Left forelimb (tissue), 1 donor: Measurements from ENCODE around the gene PFN4.
"Not testable (repeated sequence)": the region's sequence is repeated elsewhere in the genome, so short reads cannot be mapped to it uniquely, and the experiment has no call there.

Experiments
- DNase-seq: peaks from one replicate; pipeline ENCODE4 v3.0.0-alpha.2; 2018; ENCODE audit warnings: low spot score

PFN4 gene, protein sequence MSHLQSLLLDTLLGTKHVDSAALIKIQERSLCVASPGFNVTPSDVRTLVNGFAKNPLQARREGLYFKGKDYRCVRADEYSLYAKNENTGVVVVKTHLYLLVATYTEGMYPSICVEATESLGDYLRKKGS

DNA sequence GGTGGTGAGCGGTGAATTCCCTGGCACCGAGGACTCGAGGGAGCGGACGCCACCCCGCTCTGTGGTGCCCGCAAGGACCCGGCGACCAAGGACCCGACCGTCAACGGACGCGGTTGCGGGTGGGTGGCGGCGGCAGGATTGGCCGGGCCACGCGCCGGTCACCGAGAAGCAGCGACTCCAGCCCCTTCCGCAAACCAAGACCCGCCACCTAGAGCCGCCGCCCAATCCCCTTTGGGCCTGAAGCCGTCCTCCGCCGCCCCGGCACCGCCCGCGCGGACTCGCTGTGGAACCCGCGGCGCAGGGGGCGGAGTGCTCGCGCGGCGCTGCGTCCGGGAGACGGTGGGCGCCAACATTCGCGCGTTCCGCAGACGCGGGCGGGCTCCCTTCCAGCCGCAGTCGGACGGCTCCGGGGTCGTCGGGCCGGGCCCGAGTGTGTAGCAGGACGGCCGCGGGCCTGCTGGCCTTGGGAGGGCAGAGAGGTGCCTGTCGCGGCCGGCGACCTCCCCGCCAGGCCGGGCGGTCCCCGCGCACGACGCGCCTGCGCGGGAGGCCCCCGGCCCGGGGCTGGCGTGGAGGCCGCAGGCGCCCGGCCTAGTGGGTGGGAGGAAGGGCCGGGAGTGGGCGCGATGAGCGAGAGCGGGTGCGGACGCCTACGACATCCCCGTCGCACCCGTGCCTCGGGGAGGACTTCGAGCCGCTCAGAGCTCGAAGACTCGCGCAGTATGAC is at the start of gene PFN4, which contains the start of gene FAM228B:
Gene PFN4 (minus strand): TSS at position 140 of the 727 bp plus-strand sequence. CDS start 799 bp downstream, outside the sequence.
Gene FAM228B (plus strand): TSS at position 275 of the 727 bp plus-strand sequence. CDS start 893 bp downstream, outside the sequence.
- DNase-seq: peak; percentile 89

DNA sequence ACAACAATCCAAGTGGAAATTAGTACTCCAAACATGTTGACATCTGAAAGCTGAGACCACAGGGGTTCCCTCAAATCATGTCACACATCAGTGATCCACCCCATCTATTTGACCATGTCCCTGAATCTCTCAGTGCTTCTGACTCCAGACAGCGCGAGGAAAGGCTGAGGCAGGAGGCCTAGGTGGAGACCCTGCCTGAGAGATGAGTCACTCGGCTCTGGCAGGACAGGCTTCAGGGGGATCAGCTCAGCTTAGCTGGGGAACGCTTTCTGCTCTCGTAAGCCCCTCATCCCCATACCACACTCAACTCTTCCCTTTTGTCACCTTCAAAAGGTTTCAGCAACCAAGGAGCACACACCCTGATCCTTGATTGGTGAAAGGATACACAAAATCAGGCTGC is 45.9 kb upstream of the PFN4 start:
- DNase-seq: no peak

DNA sequence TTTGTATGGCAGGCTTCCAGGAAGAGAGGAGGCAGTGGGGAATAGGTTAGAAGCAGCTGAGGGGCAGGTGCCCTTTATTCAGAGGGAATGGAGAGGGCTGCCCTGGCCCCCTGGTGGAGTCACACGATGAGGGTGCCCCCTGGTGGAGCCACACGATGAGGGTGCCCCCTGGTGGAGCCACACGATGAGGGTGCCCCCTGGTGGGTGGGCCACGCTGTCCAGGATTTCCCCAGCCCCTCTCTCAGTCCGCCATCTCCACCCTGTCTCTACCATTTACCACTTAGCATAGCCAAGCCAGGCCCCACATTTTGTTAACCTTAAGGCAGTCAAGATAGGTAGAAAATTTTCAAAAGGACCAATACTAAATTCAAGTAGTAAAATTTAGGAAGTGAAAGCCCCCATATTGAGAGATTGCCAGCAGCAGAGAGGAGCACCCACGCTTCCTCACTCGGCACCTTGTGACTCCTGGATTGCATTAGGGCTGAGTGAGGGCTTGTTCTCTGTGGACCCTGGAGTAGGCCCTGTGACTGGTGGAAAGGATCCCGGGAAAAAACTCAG is 41.4 kb upstream of the PFN4 start:
- no peak for DNase-seq

DNA sequence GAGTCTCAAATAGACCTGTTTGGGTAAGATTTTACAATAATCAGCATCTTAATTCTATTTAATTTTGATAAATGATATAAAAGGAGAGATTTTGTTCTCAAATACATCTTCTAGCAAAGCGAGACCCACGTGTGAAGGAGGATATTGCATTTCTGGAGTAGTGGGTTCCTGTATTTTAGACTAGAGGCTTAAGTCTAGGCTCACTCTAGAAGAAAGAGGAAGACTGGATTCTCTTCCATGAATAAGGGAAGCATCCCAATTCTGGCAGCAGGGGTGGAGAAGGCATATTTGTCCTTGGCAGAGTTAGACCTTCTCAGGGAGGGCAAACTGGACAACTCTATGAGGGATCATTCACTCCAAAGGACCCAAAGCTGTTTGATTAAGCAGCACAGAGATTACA is 40.5 kb upstream of the PFN4 start:
- no peak for DNase-seq

DNA sequence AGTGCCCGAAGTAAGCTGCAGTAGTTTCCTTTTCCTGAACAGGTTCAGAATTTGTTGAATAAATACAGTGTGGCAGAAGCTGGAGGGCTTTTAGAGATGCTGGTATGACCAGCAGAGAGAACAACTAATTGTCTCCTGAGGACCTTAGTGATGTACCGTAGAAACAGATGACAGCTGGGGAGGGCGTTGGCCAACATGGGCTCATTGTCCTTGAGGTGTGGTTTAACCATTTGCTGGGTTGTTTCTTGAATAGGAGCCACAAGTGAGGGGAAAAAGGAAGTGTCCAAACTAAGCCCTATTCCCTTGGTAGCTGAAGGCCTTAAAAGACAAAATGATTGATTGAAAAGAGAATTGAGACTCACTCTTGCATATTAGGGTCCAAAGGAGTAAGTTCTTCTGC is 40.1 kb upstream of the PFN4 start:
- no peak for DNase-seq

DNA sequence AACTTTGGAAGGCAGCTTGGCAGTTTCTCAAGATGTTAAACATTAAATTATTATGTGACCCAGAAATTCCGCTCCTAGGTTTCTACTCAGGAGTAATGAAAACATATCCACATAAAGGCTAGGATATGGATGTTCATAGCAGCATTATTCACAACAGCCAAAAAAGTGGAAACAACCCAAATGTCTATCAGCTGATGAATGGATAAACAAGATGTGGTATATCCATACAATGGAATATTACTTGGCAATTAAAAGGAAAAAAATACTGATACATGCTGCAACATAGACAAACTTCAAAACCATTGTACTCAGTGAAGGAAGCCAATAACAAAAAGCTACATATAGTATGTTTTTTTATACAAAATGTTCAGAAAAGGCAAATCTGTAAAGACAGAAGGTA is 39.4 kb upstream of the PFN4 start:
- no peak for DNase-seq

DNA sequence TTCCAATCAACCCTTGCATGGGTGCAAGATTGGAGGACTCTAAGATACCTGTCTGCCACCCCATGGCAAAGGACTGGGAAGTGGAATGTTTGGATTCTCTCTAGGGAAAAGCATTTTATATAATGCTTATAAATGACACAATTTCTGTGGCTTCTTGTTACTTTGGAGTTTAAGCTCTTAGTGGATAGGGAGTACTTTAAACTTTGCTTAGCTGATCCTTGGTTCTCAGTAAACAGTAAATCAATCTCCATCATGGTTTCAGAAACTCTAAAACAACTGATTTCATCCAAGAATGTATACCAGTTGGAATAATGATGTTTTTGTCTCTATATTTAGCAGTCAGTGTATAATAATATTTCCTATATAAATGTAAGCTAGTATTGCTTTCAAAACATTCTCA is 37.6 kb upstream of the PFN4 start:
- DNase-seq: no peak

DNA sequence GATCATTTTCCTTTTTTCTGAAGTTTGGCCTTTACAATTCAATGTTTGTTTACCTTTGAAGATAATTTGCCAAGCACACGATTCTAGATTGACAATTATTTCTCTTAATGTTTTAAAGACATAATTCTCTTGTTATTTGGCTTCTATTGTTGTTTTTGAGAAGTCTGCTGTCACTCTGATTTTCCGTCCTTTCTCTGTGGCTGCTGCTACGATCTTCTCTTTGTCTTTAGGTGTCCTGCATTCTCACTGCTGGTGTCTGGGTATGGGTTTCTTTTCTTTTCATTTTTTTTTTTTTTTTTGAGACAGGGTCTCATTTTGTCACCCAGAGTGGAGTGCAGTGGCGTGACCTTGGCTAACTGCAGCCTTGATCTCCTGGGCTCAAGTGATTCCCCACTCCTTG is 36.6 kb upstream of the PFN4 start:
- DNase-seq: no peak

DNA sequence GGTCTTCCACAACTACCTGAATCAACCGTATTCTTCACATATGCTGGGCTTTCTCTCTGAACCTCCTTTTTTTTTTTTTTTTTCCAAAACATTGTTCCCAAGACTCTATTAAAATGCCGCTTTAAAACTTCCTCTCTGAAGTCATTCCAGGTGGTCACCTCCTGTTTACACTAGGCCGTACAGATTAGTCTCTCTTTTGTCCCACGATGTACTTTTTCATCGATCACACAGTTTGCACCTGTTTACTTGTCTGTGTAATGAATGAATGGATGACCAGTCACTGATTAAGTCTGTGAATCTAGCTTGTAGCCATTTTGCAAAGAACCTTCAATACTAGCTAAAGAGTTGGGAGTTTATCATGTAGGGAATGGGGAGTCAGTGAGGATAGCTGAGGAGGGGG is 35.0 kb upstream of the PFN4 start:
- DNase-seq: no peak

DNA sequence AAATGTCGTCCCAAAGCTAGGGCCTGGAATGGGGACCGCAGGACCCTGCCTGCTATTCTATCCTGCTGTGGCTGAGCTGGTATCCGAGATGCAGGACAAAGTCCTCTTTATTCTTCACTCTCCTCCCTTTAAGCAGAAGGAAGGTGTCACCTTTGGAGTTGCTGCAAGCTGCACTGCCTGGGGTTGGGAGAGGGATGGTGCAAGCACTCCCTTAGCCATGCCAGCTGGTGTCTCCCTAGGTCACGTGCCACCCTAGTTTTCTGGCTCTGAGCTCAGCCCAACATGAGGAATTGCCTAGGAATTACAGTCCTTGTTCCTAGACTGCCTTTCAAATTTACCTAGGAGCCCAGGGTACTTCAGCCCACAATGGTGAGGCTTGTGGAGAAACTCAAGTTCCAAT is 30.3 kb upstream of the PFN4 start:
- DNase-seq: no peak

DNA sequence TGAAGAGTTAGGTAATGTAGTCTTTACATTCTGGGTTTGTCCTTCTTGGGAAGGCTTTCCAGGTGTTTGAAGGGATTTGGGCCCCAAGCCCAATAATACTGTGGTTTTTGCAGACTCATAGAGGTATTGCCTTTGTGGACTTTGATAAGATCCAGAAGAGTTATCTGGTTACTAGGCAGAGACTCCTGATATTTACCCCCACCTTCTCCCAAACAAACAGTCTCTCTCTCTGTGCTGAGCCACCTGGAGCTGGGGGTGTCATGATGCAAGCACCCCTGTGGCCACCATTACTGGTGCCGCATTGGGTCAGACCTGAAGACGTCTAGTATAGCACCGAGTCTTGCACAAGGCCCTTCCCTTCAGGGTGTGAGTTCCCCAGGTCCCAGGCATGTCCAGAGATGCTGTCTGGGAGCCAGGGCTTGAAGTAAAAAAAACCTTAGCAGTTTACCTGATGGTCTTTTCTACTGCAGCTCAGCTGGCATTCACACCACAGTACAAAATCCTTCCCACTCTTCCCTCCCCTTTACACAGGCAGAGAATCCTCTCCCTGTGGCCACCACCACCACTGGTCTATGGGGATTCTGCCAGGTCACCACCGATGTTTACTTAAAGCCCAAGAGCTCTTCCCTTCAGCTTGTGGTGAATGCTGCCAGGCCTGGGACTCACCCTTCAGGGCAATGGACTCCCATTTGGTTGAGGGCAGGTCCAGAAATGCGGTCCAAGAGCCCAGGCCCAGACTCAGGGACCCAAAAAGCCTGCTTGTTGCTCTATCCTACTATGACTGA is 29.5 kb upstream of the PFN4 start:
- no peak for DNase-seq

DNA sequence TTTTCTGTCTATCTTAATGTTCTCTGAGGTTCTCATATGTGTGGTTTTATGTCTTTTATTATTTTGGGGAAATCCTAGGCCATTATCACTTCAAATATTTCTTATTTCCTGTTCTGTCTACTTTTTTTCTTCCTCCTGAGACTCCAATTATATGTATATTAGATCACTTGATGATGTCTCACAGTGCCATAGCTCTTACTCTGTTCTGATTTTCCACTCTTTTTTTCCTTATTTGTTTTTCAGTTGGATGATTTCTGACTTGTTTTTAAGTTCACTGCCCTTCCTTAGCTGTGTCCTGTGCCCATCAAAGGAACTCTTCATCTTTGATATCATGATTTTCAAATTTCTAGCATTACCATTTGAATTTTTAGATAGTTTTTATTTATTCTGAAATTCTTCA is 24.2 kb upstream of the PFN4 start:
- no peak for DNase-seq

DNA sequence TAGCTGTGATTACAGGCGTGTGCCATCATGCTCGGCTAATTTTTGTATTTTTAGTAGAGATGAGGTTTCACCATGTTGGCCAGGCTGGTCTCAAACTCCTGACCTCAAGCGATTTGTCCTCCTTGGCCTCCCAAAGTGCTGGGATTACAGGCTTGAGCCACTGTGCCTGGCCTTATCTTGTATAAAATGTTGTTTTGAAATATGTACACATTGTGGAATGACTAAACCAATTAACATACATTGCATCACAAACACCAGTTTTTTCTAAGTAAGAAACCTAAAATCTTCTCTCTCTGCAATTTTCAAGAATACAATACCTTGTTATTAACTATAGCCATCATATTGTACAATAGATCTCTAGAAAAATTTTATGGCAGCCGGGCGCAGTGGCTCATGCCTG is 17.2 kb upstream of the PFN4 start:
- not testable (repeated sequence) for DNase-seq

DNA sequence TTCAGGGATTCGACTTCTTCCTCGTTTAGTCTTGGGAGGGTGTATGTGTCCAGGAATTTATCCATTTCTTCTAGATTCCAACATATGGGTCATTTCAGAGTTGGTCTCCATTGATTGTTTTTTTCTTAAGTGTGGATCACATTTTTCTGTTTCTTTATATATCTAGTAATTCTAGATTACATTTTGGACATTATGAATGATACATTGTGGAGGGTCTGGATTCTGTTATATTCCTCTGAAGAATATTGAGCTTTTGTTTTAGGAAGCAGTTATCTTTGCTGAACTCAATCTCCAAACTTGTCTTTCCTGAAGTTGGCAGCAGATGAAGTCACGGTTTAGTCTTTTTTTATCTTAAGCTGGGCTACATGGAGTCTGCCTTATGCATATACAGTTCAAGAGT is 9.4 kb upstream of the PFN4 start:
- no peak for DNase-seq

DNA sequence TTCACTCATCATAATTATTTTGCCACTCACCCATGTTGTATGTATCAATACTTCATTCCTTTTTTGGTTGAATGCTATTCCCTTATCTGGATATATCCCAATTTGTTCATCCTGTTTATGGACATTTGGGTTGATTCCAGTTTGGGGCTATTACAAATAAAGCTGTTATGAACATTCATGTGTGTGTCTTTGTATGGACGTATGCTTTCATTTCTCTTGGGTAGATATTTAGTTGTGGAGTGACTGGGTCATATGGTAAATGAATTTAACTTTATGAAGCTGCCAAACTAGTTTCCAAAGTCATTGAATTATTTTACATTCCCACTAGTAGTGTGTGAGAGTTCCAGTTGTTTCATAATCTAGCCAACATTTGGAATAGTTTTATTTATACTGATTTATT is 2.8 kb upstream of the PFN4 start:
- DNase-seq: no peak

DNA sequence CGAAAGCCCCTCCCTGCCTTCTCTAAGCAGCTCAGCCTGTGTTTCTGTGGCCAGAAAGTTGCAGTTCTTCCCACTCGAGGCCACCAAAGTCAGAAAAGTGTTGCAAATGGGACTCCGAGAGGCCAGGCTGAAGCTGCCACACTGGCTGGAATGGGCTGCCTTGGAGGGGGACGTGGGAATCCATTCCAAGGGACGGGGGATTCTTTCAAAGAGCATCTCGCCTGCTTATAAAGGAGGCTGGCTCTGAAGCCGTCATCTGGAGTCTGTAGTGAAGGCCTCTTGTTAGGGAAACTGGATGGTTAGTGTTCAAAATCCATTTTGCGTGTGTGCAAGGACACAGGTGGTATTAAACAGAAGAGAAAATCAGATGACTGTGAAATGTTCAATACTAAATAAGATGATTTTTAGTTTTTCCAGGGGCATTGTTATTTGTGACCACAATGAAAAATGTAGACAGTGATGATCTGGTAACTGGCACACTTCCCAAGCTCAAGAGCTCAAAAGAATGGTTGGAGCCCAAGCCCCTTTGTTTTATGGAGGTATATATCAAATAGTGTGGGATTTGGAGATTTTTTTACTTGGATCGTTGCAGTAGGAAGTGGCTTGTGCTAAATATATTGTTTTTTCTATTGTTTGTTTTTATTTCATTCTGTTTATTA is 917 bp upstream of the PFN4 start:
- DNase-seq: no peak

DNA sequence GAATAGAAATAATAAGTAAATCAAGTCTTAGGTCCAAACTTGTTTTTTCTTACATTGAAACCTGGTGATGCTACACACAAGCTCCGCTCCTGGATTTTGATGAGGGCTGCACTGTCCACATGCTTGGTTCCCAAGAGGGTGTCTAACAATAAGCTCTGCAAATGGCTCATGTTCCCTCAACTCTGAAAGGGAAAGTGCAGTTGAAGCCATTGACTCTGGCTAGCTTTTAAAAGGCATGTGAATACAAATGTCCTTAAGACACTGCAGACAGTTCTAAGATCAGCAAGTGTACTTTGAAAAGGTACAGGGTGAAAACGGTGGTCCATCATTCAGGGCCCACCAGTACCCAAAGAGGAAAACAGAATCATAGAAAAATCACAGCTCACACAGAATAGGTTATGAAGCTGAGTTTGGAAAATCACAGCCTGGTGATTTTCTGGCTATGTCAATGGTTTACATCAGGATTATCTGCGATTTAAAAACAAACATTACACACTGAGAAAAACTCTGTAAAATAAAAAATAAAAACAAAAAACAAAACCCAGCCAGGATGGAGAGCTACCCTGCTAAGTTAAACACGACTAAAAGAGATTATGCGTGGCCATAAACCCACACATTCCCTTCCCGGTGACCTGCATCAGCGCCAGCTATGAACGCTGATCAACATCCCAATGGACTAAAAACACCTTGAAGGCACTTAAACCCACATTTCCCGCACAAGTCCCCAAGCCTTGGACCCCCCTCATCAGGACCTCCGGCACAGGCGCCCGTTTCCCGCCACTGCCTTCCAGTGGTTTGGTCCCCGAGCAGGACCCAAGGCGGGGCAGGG is 554 bp downstream of the PFN4 start:
- DNase-seq: no peak

DNA sequence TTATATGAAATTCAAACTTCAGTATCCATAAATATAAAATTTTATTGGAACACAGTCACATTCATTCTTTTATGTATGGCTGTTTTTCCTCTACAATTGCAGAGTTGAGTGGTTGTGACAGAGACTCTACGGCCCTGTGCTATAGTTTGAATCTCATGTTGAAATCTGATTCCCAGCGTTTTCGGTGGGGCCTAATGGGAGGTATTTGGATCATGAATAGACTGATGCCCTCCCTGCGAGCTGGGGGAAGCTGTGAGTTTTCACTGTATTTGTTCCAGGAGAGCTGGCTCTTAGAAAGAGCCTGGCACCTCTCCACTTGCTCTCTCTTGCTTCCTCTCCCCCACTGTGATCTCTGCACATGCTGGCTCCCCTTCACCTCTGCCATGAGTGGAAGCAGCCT is 1.7 kb downstream of the PFN4 start:
- no peak for DNase-seq

DNA sequence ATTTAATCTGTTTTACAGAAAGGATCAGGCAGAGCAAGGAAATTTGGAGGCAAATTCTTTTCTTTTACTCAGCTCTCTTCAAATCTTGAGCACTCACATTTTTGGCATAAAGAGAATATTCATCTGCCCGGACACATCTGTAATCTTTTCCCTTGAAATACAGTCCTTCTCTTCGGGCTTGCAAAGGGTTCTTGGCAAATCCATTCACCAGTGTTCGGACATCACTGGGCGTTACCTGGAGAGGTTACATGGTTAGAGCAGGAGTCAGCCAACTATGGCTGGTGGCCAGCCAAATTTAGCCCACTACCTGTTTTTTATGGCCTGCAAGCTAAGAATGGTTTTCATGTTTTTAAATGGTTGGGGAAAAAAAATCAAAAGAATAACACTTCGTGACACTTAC is 2.1 kb downstream of the PFN4 start:
- no peak for DNase-seq

DNA sequence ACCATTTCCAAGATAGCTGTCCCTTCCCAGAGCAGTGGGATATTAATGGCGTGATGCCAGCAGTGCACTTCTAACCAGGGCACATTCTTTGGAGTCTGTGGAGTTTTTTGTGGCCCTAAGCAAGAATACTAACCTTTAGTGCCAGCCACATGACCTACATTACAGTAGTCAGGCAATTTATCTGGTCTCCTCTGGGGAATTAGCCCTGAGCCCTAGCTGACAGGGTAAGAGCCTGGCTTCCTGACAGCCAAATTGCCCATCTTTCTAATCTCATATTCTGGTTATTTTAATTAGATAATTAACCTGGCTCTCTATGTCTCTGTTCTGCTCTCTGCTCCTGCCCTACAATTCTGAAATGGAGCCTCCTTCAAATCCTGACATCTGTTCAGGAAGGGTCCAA is 5.2 kb downstream of the PFN4 start:
- no peak for DNase-seq

DNA sequence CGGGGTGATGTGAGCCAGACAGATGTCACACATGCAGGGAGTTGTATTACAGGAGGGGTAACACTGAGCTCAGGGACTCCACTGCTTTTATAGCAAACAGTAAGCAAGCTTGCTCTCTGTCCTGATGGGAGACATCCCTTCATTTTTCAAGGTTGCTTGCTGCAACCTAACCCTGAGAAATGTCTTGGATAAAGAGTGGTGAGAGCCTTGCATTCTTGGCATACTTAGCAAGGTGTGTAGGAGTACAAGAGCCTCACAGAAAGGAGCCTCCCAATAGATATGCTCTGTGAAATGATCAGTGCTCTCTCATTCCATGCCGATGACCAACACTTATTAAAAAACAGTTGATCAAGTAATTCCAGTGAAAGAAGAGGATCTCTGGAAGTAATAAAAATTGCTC is 8.1 kb downstream of the PFN4 start:
- no peak for DNase-seq
